ENCODE results near the gene ANKRD34A. TPM values are rescaled to one million over a fixed set of nuclear protein-coding genes. Genes with fewer than 3 reads are reported as not detected.
A peak's percentile ranks its signal among the peaks of the same experiment; 100 is the strongest.

ANKRD34A gene
- polyA plus RNA-seq, 1 experiment = 0.83 TPM

DNA sequence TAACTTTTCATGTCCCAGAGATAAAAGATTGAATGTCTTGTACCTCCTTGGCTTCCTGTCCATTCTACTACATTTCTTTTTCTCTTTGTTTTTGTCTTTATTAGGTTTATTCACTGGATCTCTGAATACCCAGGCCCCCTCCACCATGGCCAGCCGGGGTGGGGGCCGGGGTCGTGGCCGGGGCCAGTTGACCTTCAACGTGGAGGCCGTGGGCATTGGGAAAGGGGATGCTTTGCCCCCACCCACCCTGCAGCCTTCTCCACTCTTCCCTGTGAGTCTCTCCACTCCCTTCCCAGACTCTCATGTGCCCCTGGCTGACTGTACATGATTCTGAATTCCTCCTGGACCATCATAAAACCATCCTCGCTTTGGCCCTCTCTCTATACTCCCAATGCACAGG is 10.3 kb upstream of the ANKRD34A start:
- H3K27me3 ChIP-seq (ENCODE audit: control insufficient read depth, insufficient read depth, low read length) = no peaks in the 10 kb centered on the region
- TF ChIP-seq, protein P1, sequence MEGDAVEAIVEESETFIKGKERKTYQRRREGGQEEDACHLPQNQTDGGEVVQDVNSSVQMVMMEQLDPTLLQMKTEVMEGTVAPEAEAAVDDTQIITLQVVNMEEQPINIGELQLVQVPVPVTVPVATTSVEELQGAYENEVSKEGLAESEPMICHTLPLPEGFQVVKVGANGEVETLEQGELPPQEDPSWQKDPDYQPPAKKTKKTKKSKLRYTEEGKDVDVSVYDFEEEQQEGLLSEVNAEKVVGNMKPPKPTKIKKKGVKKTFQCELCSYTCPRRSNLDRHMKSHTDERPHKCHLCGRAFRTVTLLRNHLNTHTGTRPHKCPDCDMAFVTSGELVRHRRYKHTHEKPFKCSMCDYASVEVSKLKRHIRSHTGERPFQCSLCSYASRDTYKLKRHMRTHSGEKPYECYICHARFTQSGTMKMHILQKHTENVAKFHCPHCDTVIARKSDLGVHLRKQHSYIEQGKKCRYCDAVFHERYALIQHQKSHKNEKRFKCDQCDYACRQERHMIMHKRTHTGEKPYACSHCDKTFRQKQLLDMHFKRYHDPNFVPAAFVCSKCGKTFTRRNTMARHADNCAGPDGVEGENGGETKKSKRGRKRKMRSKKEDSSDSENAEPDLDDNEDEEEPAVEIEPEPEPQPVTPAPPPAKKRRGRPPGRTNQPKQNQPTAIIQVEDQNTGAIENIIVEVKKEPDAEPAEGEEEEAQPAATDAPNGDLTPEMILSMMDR (IDR thresholded peaks at IDR 0.05; ENCODE audit: low read depth, low read length) = no peak
- no peak overlapping the region for H3K4me3 ChIP-seq (ENCODE audit: low read depth, low read length)
- H3K27ac ChIP-seq (ENCODE audit: low read depth, low read length) = no peak overlapping the region
- CTCF ChIA-PET = interaction anchor here (6.3 kb wide), 1 partner anchor 34 kb away, joined by 218 read pairs; no protein-coding TSS in a partner anchor
- DNase-seq (ENCODE audit: low read depth, low spot score) = no peak
- no peaks in the 10 kb centered on the region for H3K9me3 ChIP-seq (ENCODE audit: control insufficient read depth, insufficient read depth, low read length)
- POLR2A ChIA-PET = no interaction called here

DNA sequence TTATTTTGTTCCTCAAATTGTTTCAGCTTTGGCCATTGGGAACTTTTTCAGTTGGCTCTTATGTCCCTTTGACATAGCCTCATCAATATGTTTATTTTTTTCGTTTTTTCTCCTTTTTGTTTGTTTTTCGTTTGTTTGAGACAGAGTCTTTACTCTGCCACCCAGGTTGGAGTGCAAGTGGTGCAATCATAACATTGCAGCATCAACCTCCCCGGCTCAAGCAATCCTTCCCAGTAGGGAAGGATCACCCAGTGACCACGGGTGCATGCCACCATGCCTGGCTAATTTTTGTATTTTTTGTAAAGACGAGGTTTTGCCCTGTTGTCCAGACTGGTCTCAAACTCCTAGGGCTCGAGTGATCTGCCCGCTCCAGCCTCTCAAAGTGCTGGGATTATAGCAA is 8.2 kb upstream of the ANKRD34A start:
- no peak for DNase-seq (ENCODE audit: low read depth, low spot score)
- Histone ChIP-seq H3K27ac (ENCODE audit: low read depth, low read length) (no peak overlapping the region), H3K4me3 (ENCODE audit: low read depth, low read length) (no peak overlapping the region), H3K27me3 (ENCODE audit: control insufficient read depth, insufficient read depth, low read length) (no peaks in the 10 kb centered on the region), H3K9me3 (ENCODE audit: control insufficient read depth, insufficient read depth, low read length) (peaks cover under 1% of the 10 kb centered on the region; the same call in 1 of the 2 replicates)
- ChIA-PET CTCF (interaction anchor here (1.4 kb wide), 1 partner anchor 34 kb away, joined by 5 read pairs; no protein-coding TSS in a partner anchor), POLR2A (no interaction called here)
- TF ChIP-seq, protein P1 (IDR thresholded peaks at IDR 0.05; ENCODE audit: low read depth, low read length) = no peak

DNA sequence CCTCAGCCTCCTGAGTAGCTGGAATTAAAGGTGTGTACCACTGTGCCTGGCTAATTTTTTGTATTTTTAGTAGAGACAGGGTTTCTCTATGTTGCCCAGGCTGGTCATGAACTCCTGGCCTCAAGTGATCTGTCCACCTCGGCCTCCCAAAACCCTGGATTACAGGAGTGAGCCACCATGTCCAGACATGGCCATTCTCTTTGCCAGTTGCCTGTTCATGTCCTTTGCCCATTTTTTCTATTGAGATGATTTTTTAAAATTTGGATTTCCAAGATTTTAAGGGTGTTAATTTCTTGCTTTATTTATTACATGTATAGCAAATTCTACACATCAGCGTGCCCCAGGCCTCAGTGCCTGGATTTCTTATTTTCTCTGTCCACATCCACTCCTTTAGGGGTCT is 2.9 kb upstream of the ANKRD34A start:
- CTCF ChIA-PET = interaction anchor here (0.7 to 4.0 kb wide), 3 partner anchors 10 to 95 kb away, joined by 3 to 37 read pairs (median 10); no protein-coding TSS in a partner anchor
- no peak overlapping the region for H3K4me3 ChIP-seq (ENCODE audit: low read depth, low read length)
- H3K27ac ChIP-seq (ENCODE audit: low read depth, low read length) = no peak overlapping the region
- H3K9me3 ChIP-seq (ENCODE audit: control insufficient read depth, insufficient read depth, low read length) = peaks cover 7% of the 10 kb centered on the region; the same call in 1 of the 2 replicates
- POLR2A ChIA-PET = no interaction called here
- no peak for DNase-seq (ENCODE audit: low read depth, low spot score)
- H3K27me3 ChIP-seq (ENCODE audit: control insufficient read depth, insufficient read depth, low read length) = no peaks in the 10 kb centered on the region
- TF ChIP-seq, protein P1 (IDR thresholded peaks at IDR 0.05; ENCODE audit: low read depth, low read length) = no peak

DNA sequence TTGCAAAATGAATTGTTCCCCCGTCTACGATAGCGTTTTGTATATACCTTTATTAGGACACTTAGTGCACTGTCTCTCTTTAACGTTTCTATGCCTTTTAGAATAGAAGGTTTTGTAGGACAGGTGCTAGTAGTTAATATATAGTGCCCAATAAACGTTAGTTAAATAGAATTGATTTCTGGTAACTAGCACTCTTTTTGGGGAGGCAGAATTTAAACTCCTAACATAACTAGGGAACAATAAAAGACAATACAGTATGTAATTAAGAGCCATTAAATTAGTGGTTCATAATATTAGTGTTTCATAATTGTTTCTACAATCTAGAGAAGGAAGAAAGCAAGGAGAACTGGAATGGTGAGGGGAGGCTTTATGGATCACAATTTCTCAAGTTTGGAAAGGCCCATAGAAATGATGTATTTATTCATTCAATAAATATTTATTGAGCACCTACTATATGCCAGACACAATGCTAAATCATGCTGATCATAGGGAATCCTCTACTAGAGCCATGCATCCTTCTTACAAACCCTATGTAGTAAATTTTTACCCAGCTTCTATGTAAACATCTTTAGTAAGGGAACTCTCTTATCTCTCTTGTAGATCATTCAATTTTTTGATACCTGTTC is 857 bp upstream of the ANKRD34A start:
- ChIA-PET POLR2A (interaction anchor here (1.1 to 3.5 kb wide), 6 partner anchors 14 to 106 kb away, joined by 3 to 21 read pairs (median 10); partner anchors contain the start of genes PIAS3 and RBM8A), CTCF (interaction anchor here (0.9 to 4.0 kb wide), 7 partner anchors 13 to 74 kb away, joined by 3 to 37 read pairs (median 7); partner anchors contain the start of gene RBM8A)
- H3K9me3 ChIP-seq (ENCODE audit: control insufficient read depth, insufficient read depth, low read length) = peaks cover 7% of the 10 kb centered on the region
- H3K27ac ChIP-seq (ENCODE audit: low read depth, low read length) = no peak overlapping the region
- DNase-seq (ENCODE audit: low read depth, low spot score) = no peak
- H3K27me3 ChIP-seq (ENCODE audit: control insufficient read depth, insufficient read depth, low read length) = no peaks in the 10 kb centered on the region
- H3K4me3 ChIP-seq (ENCODE audit: low read depth, low read length) = peak overlapping the region; percentile 79
- TF ChIP-seq, protein P1 (IDR thresholded peaks at IDR 0.05; ENCODE audit: low read depth, low read length) = no peak

All from AG04450 (cell line).